GM18873 (cell line): Measurements from ENCODE around the gene BAIAP2.

ENCODE experiments used
- ATAC-seq: cut with Tn5 transposase; IDR thresholded peaks from one replicate; pipeline ENCODE4 v1.9.1; 2021; ENCODE audit warnings: mild to moderate bottlenecking, moderate library complexity, moderate number of reproducible peaks; ENCODE audit not compliant: unreplicated experiment, low FRiP score

BAIAP2 gene

DNA sequence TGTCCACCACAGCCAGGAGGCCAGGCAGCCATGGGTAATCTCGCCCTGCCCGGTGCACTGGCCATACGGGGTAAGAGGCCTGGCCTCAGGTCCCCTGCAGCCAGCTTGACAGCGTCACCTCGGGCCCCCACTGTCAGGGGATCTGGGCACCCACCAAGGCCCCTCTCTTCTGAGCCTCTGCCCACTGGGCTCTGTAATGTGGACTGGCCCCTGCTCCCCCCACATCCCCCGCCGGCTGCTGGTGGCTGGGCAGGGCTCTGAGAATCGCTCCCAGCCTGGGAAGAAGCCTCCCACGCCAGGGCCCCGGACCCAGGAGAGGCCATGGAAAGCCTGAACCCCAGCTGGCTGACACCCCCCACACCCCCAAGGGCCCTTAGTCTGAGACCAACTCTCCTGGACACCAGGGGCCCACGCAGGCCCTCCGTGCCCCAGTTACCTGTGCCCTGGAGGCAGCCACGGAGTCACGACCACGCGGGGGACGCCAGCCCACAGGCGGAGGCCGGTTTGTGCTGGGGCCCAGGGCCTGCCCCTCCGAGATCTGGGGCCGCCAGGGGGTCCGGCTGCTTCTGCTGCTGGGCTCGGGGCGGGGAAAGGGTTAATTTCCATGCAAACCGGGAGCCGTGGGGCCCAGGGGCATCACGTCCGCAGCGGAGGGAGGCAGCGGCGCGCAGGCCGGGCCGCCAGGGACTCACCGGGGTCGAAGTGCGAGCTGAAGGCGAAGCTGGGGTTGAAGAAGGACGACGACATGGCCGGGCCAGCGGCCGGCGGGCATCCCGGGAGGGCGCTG, 130.5 kb downstream of the BAIAP2 start, which contains the start of gene PVALEF:
Gene PVALEF (plus strand): TSS at position 262 of the 787 bp plus-strand sequence. CDS start 15,720 bp downstream, outside the sequence.
- ATAC-seq: no peak

DNA sequence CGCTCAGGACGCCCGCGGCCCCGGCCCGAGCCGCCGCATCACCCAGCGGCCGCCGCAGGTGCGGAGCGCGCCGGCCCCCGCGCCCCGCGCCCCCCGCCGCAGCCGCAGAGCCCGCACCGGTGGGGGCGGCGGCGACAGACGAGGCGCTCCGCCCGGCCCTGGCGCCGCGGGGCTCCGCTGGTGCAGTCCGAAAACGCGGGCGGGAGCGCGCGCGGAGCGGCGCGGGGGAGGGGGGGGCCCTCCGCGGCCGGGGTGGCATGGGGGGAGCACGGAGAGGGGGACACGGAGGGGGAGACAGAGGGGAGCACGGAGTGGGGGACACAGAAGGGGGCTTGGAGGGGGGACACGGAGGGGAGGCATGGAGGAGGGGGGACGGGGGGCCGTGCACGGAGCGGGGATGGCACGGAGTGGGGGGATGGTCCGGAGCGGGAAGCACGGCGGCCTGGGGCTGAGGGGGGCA, 131.1 kb downstream of the BAIAP2 start, which contains the start of gene AATK:
Gene AATK (minus strand): TSS at position 189 of the 460 bp plus-strand sequence. CDS start 229 bp downstream, outside the sequence.
- ATAC-seq: no peak
